Smooth muscle cell (in vitro differentiated cells): ENCODE results near the gene ARID5B. TPM values are rescaled to one million over a fixed set of nuclear protein-coding genes. Genes with fewer than 3 reads are reported as not detected.

Source experiments
- DNase-seq: peaks from one replicate; lab custom pipeline; 2025; ENCODE audit not compliant: unreplicated experiment; lab: John Stamatoyannopoulos, UW
- H2AFZ ChIP-seq: fragments of 200-600 bp; sonication (generic); 2 replicates; pipeline ENCODE4 v1.6.0; 2016; ENCODE audit warnings: antibody characterized with exemption, low read depth, mild to moderate bottlenecking
- H3F3A ChIP-seq: fragments of 200-600 bp; sonication (generic); 2 replicates; pipeline ENCODE4 v1.6.0; 2017; ENCODE audit warnings: antibody characterized with exemption, low read depth
- H3K27ac ChIP-seq: fragments of 200-600 bp; sonication (generic); 2 replicates; pipeline ENCODE4 v1.5.1; 2016; ENCODE audit warnings: low read depth, mild to moderate bottlenecking
- H3K27me3 ChIP-seq: fragments of 200-600 bp; sonication (generic); 2 replicates; pipeline ENCODE4 v1.6.1; 2016; ENCODE audit warnings: low read depth, mild to moderate bottlenecking
- H3K36me3 ChIP-seq: fragments of 200-600 bp; sonication (generic); 2 replicates; pipeline ENCODE4 v1.5.1; 2016; ENCODE audit warnings: low read depth
- H3K4me1 ChIP-seq: fragments of 200-600 bp; sonication (generic); 2 replicates; pipeline ENCODE4 v1.5.1; 2016; ENCODE audit warnings: low read depth
- H3K4me2 ChIP-seq: fragments of 200-600 bp; sonication (generic); 2 replicates; pipeline ENCODE4 v1.6.0; 2016; ENCODE audit warnings: mild to moderate bottlenecking
- H3K4me3 ChIP-seq: fragments of 200-600 bp; sonication (generic); 2 replicates; pipeline ENCODE4 v1.5.1; 2016; ENCODE audit warnings: mild to moderate bottlenecking
- H3K79me2 ChIP-seq: fragments of 200-600 bp; sonication (generic); 2 replicates; pipeline ENCODE4 v1.6.0; 2016; ENCODE audit warnings: low read depth, mild to moderate bottlenecking
- H3K9ac ChIP-seq: fragments of 200-600 bp; sonication (generic); 2 replicates; pipeline ENCODE4 v1.6.0; 2016; ENCODE audit warnings: low read depth
- H3K9me3 ChIP-seq: fragments of 200-600 bp; sonication (generic); replicated peaks from 2 replicates; pipeline ENCODE4 v1.5.1; 2016; ENCODE audit warnings: low read depth
- H4K20me1 ChIP-seq: fragments of 200-600 bp; sonication (generic); 2 replicates; pipeline ENCODE4 v1.6.0; 2016; ENCODE audit warnings: low read depth
- WGBS: methylation state at CpG from one replicate; pipeline ENCODE4 v1.1.7; 2016; ENCODE audit warnings: low lambda C conversion rate; 5-methylcytosine and 5-hydroxymethylcytosine counted together
- polyA plus RNA-seq: library from polyadenylated mRNA; unstranded; fragments of >200 nt; fragmentation: Nextera tagmentation; extraction: Ambion mirVana; gene quantifications from 2 replicates; pipeline ENCODE4 v1.2.1, GENCODE V29; 2016
- total RNA-seq: library from RNA; depleted of rRNA; stranded (reverse); fragments of >200 nt; gene quantifications from 2 replicates; pipeline ENCODE4 v1.2.3, GENCODE V29; 2014
- TF ChIP-seq, protein P1 (sequence below): fragments of 200-600 bp; sonication (generic); IDR thresholded peaks from 2 replicates; pipeline ENCODE4 v1.5.1; 2017; ENCODE audit warnings: borderline replicate concordance, mild to moderate bottlenecking, antibody characterized with exemption; ENCODE audit not compliant: insufficient read depth, poor library complexity, severe bottlenecking

ARID5B gene
- total and polyA plus RNA-seq, 2 experiments from 2014 or later, result 49.0 to 67.6 TPM

DNA sequence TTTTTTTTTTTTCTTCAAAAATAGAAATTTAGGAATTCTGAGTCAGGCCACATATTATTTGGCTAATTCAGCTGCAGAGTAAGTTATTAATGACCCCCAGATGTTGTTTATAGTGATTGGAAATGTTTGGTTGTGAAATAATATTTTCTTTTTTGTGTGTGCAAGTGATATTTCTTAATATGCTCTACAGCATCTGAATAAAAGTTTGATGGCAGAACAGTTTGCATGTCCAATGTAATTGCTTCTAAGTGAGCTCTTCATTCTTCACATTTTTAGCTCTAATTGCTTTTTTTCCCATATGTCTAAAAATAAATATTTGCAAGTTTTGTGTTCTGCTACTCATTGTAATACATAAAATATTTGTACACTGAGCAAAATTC, 116.0 kb downstream of the ARID5B start:
- H3K36me3 ChIP-seq, result no peaks in the 10 kb centered on the region
- H3K27ac ChIP-seq, result peak overlapping the region; percentile 72
- peaks cover 46% of the 10 kb centered on the region for H4K20me1 ChIP-seq
- peak overlapping the region; percentile 48 for H3K4me2 ChIP-seq
- DNase-seq, result no peak
- no peak overlapping the region for H3K9ac ChIP-seq
- TF ChIP-seq, protein P1, sequence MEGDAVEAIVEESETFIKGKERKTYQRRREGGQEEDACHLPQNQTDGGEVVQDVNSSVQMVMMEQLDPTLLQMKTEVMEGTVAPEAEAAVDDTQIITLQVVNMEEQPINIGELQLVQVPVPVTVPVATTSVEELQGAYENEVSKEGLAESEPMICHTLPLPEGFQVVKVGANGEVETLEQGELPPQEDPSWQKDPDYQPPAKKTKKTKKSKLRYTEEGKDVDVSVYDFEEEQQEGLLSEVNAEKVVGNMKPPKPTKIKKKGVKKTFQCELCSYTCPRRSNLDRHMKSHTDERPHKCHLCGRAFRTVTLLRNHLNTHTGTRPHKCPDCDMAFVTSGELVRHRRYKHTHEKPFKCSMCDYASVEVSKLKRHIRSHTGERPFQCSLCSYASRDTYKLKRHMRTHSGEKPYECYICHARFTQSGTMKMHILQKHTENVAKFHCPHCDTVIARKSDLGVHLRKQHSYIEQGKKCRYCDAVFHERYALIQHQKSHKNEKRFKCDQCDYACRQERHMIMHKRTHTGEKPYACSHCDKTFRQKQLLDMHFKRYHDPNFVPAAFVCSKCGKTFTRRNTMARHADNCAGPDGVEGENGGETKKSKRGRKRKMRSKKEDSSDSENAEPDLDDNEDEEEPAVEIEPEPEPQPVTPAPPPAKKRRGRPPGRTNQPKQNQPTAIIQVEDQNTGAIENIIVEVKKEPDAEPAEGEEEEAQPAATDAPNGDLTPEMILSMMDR, result no peak
- H3K4me3 ChIP-seq, result no peak overlapping the region
- peaks cover 66% of the 10 kb centered on the region for H3K79me2 ChIP-seq
- no peak overlapping the region for H2AFZ ChIP-seq
- H3K9me3 ChIP-seq, result no peaks in the 10 kb centered on the region
- no peaks in the 10 kb centered on the region for H3K27me3 ChIP-seq
- peaks cover 31% of the 10 kb centered on the region for H3K4me1 ChIP-seq
- peaks cover 16% of the 10 kb centered on the region for H3F3A ChIP-seq

DNA sequence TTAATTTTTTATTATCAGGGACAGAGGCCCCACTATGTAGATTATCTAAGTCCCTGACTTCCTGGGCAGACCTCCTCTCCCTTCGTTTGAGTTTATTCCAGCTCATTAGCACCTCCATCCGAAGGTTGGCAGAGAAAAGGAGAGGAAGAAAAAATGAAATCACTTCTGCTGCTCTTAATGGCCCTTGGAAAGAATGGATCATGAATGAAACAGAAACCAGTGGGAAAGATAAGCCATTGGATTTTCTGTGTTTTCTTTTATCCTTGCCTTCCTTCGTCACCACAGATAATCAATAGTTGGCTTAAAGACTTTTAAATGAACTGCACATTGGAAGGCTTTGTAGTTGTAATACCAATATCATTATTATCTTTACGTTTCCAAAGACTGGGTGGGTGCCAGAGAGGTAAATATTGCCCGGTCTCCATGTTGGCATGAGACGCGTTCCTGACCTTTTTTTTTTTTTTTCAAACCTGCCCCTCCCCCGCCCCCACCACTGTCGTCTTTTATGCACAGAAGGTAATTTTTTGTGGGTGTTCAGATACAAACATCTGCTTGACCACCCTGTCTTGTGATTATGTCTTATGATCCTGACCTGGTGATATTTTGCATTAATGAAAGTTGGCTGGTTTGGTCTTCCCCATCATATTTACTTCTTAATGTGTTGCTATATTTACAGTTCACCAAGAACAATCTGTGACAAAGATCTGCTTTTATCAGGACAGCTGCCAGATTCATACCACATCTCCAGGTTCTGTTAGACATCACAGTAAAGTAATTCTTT, 116.8 kb downstream of the ARID5B start:
- H3K27me3 ChIP-seq, result no peaks in the 10 kb centered on the region
- H3K79me2 ChIP-seq, result peaks cover 65% of the 10 kb centered on the region
- H3K4me1 ChIP-seq, result peaks cover 31% of the 10 kb centered on the region
- H4K20me1 ChIP-seq, result peaks cover 46% of the 10 kb centered on the region
- peak overlapping the region; percentile 17 for H3K9ac ChIP-seq
- no peak overlapping the region for H2AFZ ChIP-seq
- no peaks in the 10 kb centered on the region for H3K9me3 ChIP-seq
- peak overlapping the region; percentile 89 for H3K27ac ChIP-seq
- TF ChIP-seq, protein P1, result no peak
- no peak for DNase-seq
- H3K4me3 ChIP-seq, result no peak overlapping the region
- peak overlapping the region; percentile 69 for H3K4me2 ChIP-seq
- peaks cover 19% of the 10 kb centered on the region for H3F3A ChIP-seq
- no peaks in the 10 kb centered on the region for H3K36me3 ChIP-seq
- WGBS, result 69% methylated on average over 9 of the region's 9 CpGs

DNA sequence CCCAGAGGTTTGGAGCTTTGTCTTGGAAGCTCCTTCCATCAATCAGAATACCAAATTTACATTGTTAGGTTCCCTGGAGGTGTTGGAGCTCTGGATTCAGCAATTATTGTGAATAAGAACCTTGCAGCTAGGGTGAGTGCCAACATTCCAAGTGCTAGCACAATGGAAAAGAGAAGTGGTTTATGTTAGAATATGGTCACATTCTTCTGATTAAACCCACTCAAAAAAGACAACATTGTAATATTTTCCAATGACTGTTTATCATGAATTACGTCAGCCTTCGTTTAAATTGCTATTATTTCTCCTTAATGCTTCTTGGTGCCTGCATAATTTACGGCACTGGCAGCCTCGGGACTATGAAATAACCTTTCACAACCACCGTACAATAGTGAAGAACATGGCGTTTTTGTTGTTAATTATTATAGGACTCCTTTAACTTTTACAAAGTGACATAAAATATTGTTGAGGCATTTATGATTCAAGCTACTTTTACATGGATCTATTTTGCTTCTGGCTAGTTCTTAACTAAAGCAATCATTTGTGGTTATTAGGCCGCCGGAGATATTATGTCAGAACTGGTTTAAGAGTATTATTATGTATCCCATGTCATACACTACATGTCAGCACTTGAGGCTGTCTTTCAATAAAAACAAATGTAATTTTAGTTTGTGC, 117.7 kb downstream of the ARID5B start:
- Histone ChIP-seq H2AFZ (no peak overlapping the region), H3K9ac (peak overlapping the region; percentile 70), H3F3A (peaks cover 19% of the 10 kb centered on the region), H3K27me3 (no peaks in the 10 kb centered on the region), H3K27ac (peak overlapping the region; percentile 89), H4K20me1 (peaks cover 43% of the 10 kb centered on the region), H3K4me1 (peaks cover 31% of the 10 kb centered on the region), H3K36me3 (no peaks in the 10 kb centered on the region), H3K9me3 (no peaks in the 10 kb centered on the region), H3K4me3 (no peak overlapping the region), H3K4me2 (peak overlapping the region; percentile 69), H3K79me2 (peaks cover 68% of the 10 kb centered on the region)
- DNase-seq, result no peak
- 47% methylated on average over 8 of the region's 8 CpGs for WGBS
- TF ChIP-seq, protein P1, result no peak
